K562 (cell line): Measurements from ENCODE around the gene B3GNT4. TPM values are rescaled to one million over a fixed set of nuclear protein-coding genes. Genes with fewer than 3 reads are reported as not detected.

Experiments used
- BCL6 ChIP-seq: fragments of 250-450 bp; sonication (Bioruptor Pico); IDR thresholded peaks from 2 replicates; pipeline ENCODE4 v1.4.0; 2020
- BHLHE40 ChIP-seq: IDR thresholded peaks from 2 replicates; pipeline ENCODE4 v1.6.1; 2011; ENCODE audit warnings: low read length, improper control_type of control experiment
- CC2D1A ChIP-seq: fragments of 450-650 bp; IDR thresholded peaks from 2 replicates; pipeline ENCODE4 v1.6.1; 2017; ENCODE audit warnings: mild to moderate bottlenecking
- DNMT1 ChIP-seq: fragments of 450-650 bp; IDR thresholded peaks from 2 replicates; pipeline ENCODE4 v1.6.1; 2016; ENCODE audit warnings: antibody characterized with exemption, mild to moderate bottlenecking
- EHMT2 ChIP-seq: fragments of 450-650 bp; IDR thresholded peaks from 2 replicates; pipeline ENCODE4 v1.6.1; 2018; ENCODE audit warnings: antibody characterized with exemption
- ETS2 ChIP-seq: IDR thresholded peaks from 2 replicates; pipeline ENCODE4 v1.6.1; 2016; ENCODE audit warnings: borderline replicate concordance, missing genetic modification characterization, mild to moderate bottlenecking, moderate library complexity, missing compliant biosample characterization; ENCODE audit not compliant: poor library complexity, severe bottlenecking
- EWSR1 ChIP-seq: fragments of 450-650 bp; IDR thresholded peaks from 2 replicates; pipeline ENCODE4 v1.6.1; 2018; ENCODE audit warnings: borderline replicate concordance, mild to moderate bottlenecking, low read depth, moderate library complexity; ENCODE audit not compliant: partially characterized antibody
- HCFC1 ChIP-seq: IDR thresholded peaks from 2 replicates; pipeline ENCODE4 v1.6.1; 2012; ENCODE audit warnings: low read depth, low read length, improper control_type of control experiment
- KLF10 ChIP-seq: fragments of 250-450 bp; sonication (Bioruptor Pico); IDR thresholded peaks from 2 replicates; pipeline ENCODE4 v1.6.1; 2021; ENCODE audit warnings: matching md5 sums
- PHTF2 ChIP-seq: fragments of 250-450 bp; sonication (Bioruptor Pico); IDR thresholded peaks from 2 replicates; pipeline ENCODE4 v1.5.0; 2021; ENCODE audit warnings: mild to moderate bottlenecking
- RB1 ChIP-seq: fragments of 450-650 bp; IDR thresholded peaks from 2 replicates; pipeline ENCODE4 v1.6.1; 2017; ENCODE audit warnings: low read depth, mild to moderate bottlenecking
- SIX5 ChIP-seq, 2 experiments: IDR thresholded peaks; 2 replicates each; pipeline ENCODE4 v1.6.1; 2011; ENCODE audit warnings: low read length in 2 of 2, borderline replicate concordance in 1 of 2, low read depth in 1 of 2, mild to moderate bottlenecking in 1 of 2, moderate library complexity in 1 of 2; ENCODE audit not compliant: insufficient read depth in 1 of 2
- SMARCA5 ChIP-seq: fragments of 450-650 bp; IDR thresholded peaks from 2 replicates; pipeline ENCODE4 v1.6.1; 2016
- TEAD4 ChIP-seq, 2 experiments: sonication (generic) in 1 of 2; formaldehyde crosslinking in 1 of 2; IDR thresholded peaks; 2 replicates each; pipeline versions ENCODE4 v1.6.1 to v1.8.0; 2012 to 2022; ENCODE audit warnings: borderline replicate concordance in 1 of 2, inconsistent platforms in 1 of 2, low read length in 1 of 2, mild to moderate bottlenecking in 1 of 2, missing genetic modification reagents in 1 of 2
- TRIM24 ChIP-seq, 2 experiments: fragments of 450-650 bp; IDR thresholded peaks; 2 replicates each; pipeline ENCODE4 v1.6.1; 2016
- ZNF23 ChIP-seq: fragments of 250-450 bp; sonication (Bioruptor Pico); IDR thresholded peaks from 2 replicates; pipeline ENCODE4 v1.4.0; 2020; ENCODE audit warnings: mild to moderate bottlenecking
- polyA plus RNA-seq, 8 experiments: library from polyadenylated mRNA; depleted of rRNA in 4 of 8; stranded (reverse) in 5 of 8; unstranded in 3 of 8; fragments of >200 nt; fragmentation: Nextera tagmentation in 2 of 8; fragmentation: Illumina TruSeq in 1 of 8; extraction: Ambion mirVana in 2 of 8; extraction: Trizol in 1 of 8; gene quantifications; 2 replicates each; pipeline versions ENCODE4 v1.2.1 to v1.2.3, GENCODE V29; 2011 to 2014; ENCODE audit warnings: inconsistent platforms in 1 of 8, missing spikeins in 1 of 8
- total RNA-seq, 7 experiments: library from RNA; depleted of rRNA in 6 of 7; stranded (reverse); fragments of >200 nt in 6 of 7; fragmentation: Illumina TruSeq in 2 of 7; extraction: Trizol in 2 of 7; gene quantifications; 2 replicates each; pipeline versions ENCODE4 v1.2.1 to v1.2.3, GENCODE V29; 2011 to 2021; ENCODE audit warnings: low replicate concordance in 1 of 7
- TF ChIP-seq, protein P1 (sequence below): sonication (generic); formaldehyde crosslinking; IDR thresholded peaks from 2 replicates; pipeline ENCODE4 v1.8.1; 2023; ENCODE audit warnings: missing genetic modification reagents, mild to moderate bottlenecking, borderline replicate concordance
- TF ChIP-seq, protein P2 (sequence below): fragments of 250-450 bp; sonication (Bioruptor Pico); IDR thresholded peaks from 2 replicates; pipeline ENCODE4 v1.8.0; 2021; ENCODE audit warnings: moderate library complexity, mild to moderate bottlenecking, inconsistent platforms
- TF ChIP-seq, protein P3 (sequence below): sonication (generic); formaldehyde crosslinking; IDR thresholded peaks from 2 replicates; pipeline ENCODE4 v1.8.1; 2023; ENCODE audit warnings: mild to moderate bottlenecking, missing genetic modification reagents
- TF ChIP-seq, protein P4 (sequence below): sonication (generic); formaldehyde crosslinking; IDR thresholded peaks from 2 replicates; pipeline ENCODE4 v1.9.0; 2022; ENCODE audit warnings: mild to moderate bottlenecking, missing genetic modification reagents

The B3GNT4 gene
- total and polyA plus RNA-seq, 9 of the 15 experiments (the other 6 are each of a cell fraction or from before 2014, with no cell fraction given), result 0.17 to 3.2 (median 1.3) TPM

DNA sequence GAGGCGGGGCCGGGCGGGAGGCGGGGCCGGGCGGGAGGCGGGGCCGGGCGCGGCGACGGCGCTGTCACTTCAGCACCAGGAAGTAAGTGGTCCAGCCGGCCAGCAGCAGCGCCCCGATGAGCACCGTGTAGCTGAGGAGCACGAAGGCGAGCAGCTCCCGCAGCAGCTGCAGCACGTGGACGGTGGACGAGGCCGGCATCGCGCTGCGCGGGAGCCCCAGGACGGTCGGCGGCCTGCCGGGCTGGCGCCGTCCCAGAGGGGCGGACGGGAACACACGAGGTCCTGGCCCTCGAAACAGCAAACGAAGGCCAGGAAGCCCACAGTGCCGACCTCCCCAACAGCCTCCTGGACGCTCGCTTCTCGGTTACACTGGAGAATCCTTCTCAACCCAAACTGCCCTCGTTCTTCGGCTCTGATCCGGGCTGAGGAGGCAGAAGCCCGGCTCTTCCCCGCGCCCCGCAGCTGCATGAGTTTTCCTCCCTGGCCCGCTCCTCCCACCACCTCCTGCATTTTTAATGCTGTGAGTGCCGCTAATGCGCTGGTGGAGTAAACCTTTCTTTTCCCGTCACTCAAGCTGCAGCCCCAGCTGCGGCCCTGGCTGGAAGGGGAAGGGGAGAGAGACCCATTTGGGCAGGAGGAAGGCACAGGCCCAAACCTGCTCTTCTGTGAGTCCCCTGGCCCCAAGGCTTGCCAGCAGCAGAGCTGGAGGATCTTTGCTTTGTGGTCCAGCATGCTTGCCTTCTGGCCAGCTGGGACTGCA, 23.0 kb downstream of the B3GNT4 start (continued):
- TF ChIP-seq, protein P1, sequence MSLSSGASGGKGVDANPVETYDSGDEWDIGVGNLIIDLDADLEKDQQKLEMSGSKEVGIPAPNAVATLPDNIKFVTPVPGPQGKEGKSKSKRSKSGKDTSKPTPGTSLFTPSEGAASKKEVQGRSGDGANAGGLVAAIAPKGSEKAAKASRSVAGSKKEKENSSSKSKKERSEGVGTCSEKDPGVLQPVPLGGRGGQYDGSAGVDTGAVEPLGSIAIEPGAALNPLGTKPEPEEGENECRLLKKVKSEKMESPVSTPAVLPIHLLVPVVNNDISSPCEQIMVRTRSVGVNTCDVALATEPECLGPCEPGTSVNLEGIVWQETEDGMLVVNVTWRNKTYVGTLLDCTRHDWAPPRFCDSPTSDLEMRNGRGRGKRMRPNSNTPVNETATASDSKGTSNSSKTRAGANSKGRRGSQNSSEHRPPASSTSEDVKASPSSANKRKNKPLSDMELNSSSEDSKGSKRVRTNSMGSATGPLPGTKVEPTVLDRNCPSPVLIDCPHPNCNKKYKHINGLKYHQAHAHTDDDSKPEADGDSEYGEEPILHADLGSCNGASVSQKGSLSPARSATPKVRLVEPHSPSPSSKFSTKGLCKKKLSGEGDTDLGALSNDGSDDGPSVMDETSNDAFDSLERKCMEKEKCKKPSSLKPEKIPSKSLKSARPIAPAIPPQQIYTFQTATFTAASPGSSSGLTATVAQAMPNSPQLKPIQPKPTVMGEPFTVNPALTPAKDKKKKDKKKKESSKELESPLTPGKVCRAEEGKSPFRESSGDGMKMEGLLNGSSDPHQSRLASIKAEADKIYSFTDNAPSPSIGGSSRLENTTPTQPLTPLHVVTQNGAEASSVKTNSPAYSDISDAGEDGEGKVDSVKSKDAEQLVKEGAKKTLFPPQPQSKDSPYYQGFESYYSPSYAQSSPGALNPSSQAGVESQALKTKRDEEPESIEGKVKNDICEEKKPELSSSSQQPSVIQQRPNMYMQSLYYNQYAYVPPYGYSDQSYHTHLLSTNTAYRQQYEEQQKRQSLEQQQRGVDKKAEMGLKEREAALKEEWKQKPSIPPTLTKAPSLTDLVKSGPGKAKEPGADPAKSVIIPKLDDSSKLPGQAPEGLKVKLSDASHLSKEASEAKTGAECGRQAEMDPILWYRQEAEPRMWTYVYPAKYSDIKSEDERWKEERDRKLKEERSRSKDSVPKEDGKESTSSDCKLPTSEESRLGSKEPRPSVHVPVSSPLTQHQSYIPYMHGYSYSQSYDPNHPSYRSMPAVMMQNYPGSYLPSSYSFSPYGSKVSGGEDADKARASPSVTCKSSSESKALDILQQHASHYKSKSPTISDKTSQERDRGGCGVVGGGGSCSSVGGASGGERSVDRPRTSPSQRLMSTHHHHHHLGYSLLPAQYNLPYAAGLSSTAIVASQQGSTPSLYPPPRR, result 0 out of 2 replicates have a peak, but pooled peaks have one; percentile 82
- TF ChIP-seq ETS2 (tag) (no peak), ZNF23 (CRISPR knock-in tag) (no peak), CC2D1A (no peak), SMARCA5 (no peak), EWSR1 (no peak), DNMT1 (no peak), TEAD4 (IDR thresholded peaks at IDR 0.05; ENCODE audit: low read length) (peak; percentile 50; the same call in 1 of the 2 replicates), TEAD4 (CRISPR knock-in tag; IDR thresholded peaks at IDR 0.05; ENCODE audit: borderline replicate concordance) (peak; percentile 90), EHMT2 (peak; percentile 94), SIX5 (IDR thresholded peaks at IDR 0.05; ENCODE audit: borderline replicate concordance in 1 of 2, insufficient read depth in 1 of 2, low read depth in 1 of 2, low read length in 2 of 2) (no peak), BCL6 (CRISPR knock-in tag) (no peak), PHTF2 (no peak), HCFC1 (no peak), BHLHE40 (peak; percentile 84), KLF10 (CRISPR knock-in tag) (no peak), RB1 (peak; percentile 73), TRIM24 (IDR thresholded peaks at IDR 0.05) (no peak)
- TF ChIP-seq, protein P2, sequence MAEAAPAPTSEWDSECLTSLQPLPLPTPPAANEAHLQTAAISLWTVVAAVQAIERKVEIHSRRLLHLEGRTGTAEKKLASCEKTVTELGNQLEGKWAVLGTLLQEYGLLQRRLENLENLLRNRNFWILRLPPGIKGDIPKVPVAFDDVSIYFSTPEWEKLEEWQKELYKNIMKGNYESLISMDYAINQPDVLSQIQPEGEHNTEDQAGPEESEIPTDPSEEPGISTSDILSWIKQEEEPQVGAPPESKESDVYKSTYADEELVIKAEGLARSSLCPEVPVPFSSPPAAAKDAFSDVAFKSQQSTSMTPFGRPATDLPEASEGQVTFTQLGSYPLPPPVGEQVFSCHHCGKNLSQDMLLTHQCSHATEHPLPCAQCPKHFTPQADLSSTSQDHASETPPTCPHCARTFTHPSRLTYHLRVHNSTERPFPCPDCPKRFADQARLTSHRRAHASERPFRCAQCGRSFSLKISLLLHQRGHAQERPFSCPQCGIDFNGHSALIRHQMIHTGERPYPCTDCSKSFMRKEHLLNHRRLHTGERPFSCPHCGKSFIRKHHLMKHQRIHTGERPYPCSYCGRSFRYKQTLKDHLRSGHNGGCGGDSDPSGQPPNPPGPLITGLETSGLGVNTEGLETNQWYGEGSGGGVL (CRISPR knock-in tag), result no peak
- TF ChIP-seq, protein P3, sequence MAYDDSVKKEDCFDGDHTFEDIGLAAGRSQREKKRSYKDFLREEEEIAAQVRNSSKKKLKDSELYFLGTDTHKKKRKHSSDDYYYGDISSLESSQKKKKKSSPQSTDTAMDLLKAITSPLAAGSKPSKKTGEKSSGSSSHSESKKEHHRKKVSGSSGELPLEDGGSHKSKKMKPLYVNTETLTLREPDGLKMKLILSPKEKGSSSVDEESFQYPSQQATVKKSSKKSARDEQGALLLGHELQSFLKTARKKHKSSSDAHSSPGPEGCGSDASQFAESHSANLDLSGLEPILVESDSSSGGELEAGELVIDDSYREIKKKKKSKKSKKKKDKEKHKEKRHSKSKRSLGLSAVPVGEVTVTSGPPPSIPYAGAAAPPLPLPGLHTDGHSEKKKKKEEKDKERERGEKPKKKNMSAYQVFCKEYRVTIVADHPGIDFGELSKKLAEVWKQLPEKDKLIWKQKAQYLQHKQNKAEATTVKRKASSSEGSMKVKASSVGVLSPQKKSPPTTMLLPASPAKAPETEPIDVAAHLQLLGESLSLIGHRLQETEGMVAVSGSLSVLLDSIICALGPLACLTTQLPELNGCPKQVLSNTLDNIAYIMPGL (CRISPR knock-in tag), result peak; percentile 94
- TF ChIP-seq, protein P4, sequence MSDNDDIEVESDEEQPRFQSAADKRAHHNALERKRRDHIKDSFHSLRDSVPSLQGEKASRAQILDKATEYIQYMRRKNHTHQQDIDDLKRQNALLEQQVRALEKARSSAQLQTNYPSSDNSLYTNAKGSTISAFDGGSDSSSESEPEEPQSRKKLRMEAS, result peak; percentile 98
